ENCODE data around the gene APOOL.

GRCh38 chrX:85024562-85024961 is 20.9 kb downstream of the APOOL start:
- no peak for TF ChIP-seq CTCF (IDR thresholded peaks at IDR 0.05)
- no peak for TF ChIP-seq ZFX (IDR thresholded peaks at IDR 0.05; ENCODE audit: borderline replicate concordance)

Data from 22Rv1 (cell line).